Head of caudate nucleus (tissue), 42 donors: ENCODE results near the gene WFDC12.

Experiments
- DNase-seq, 42 donors: peaks; one replicate each; pipeline versions ENCODE4 v3.0.0 to v3.0.0-alpha.2; 2020 to 2021; ENCODE audit warnings: mixed read lengths in 7 of 42
- intact Hi-C: fragments of 100-400 bp; cut with DNase I; formaldehyde crosslinking; loops from one replicate; pipeline ENCODE4 v1.15.0; 2022

WFDC12 gene

GRCh38 chr20:45096781-45097180 lies 27.5 kb downstream of the WFDC12 start:
- no peak for DNase-seq
- intact Hi-C loops, result loop anchor here (5.0 kb wide), 1 partner anchor 54 kb away; no protein-coding TSS in a partner anchor

- intact Hi-C loops, result loop anchor here (5.0 kb wide), 1 partner anchor 54 kb away; no protein-coding TSS in a partner anchor
- peak in 40 of 42 donors; percentile 28 to 88 (median 66) for DNase-seq
Observed at GRCh38 chr20:45095805-45096238, 28.4 kb downstream of the WFDC12 start.

- intact Hi-C loops, result loop anchor here (5.0 kb wide), 1 partner anchor 53 kb away; no protein-coding TSS in a partner anchor
- no peak for DNase-seq
Observed at GRCh38 chr20:45094864-45095574, 29.2 kb downstream of the WFDC12 start.

GRCh38 chr20:45094201-45094600 lies 30.1 kb downstream of the WFDC12 start:
- intact Hi-C loops, result no loop called here
- no peak for DNase-seq

GRCh38 chr20:45092898-45093297 lies 31.4 kb downstream of the WFDC12 start:
- no peak for DNase-seq
- intact Hi-C loops, result no loop called here

GRCh38 chr20:45091366-45091765 lies 32.9 kb downstream of the WFDC12 start:
- intact Hi-C loops, result no loop called here
- no peak for DNase-seq

GRCh38 chr20:45090481-45090880 lies 33.8 kb downstream of the WFDC12 start:
- intact Hi-C loops, result no loop called here
- no peak for DNase-seq

GRCh38 chr20:45088247-45088646 lies 36.0 kb downstream of the WFDC12 start:
- DNase-seq, result peak in 1 of 42 donors; percentile 23
- intact Hi-C loops, result no loop called here

- intact Hi-C loops, result no loop called here
- no peak for DNase-seq
Observed at GRCh38 chr20:45087814-45088213, 36.5 kb downstream of the WFDC12 start.

GRCh38 chr20:45087097-45087790 lies 37.0 kb downstream of the WFDC12 start:
- intact Hi-C loops, result no loop called here
- peak in 1 of 42 donors; percentile 17 for DNase-seq

GRCh38 chr20:45085867-45086266 lies 38.4 kb downstream of the WFDC12 start:
- intact Hi-C loops, result no loop called here
- DNase-seq, result no peak

GRCh38 chr20:45085289-45085688 lies 39.0 kb downstream of the WFDC12 start:
- intact Hi-C loops, result no loop called here
- DNase-seq, result no peak

GRCh38 chr20:45083127-45083526 lies 41.1 kb downstream of the WFDC12 start:
- intact Hi-C loops, result no loop called here
- no peak for DNase-seq

- no peak for DNase-seq
- intact Hi-C loops, result no loop called here
Observed at GRCh38 chr20:45082468-45082867, 41.8 kb downstream of the WFDC12 start.

- intact Hi-C loops, result no loop called here
- no peak for DNase-seq
Observed at GRCh38 chr20:45080867-45081624, 43.2 kb downstream of the WFDC12 start.

GRCh38 chr20:45077559-45077958 lies 46.7 kb downstream of the WFDC12 start:
- intact Hi-C loops, result no loop called here
- DNase-seq, result no peak
